Ishikawa (cell line): ENCODE results near the gene PKNOX2.

Source experiments
- CEBPB ChIP-seq: IDR thresholded peaks from 2 replicates; pipeline ENCODE4 v1.6.1; 2012
- CREB1 ChIP-seq: IDR thresholded peaks from 2 replicates; pipeline ENCODE4 v1.6.1; 2012; ENCODE audit warnings: low read depth
- EGR1 ChIP-seq: IDR thresholded peaks from 2 replicates; pipeline ENCODE4 v1.6.1; 2012
- EP300 ChIP-seq: IDR thresholded peaks from 2 replicates; pipeline ENCODE4 v1.6.1; 2012; ENCODE audit warnings: borderline replicate concordance
- FOXM1 ChIP-seq: IDR thresholded peaks from 2 replicates; pipeline ENCODE4 v1.6.1; 2012; ENCODE audit warnings: low read depth, borderline replicate concordance
- NFIC ChIP-seq: IDR thresholded peaks from 2 replicates; pipeline ENCODE4 v1.6.1; 2012
- RAD21 ChIP-seq: IDR thresholded peaks from 2 replicates; pipeline ENCODE4 v1.6.1; 2012; ENCODE audit warnings: low read depth
- TAF1 ChIP-seq: IDR thresholded peaks from 2 replicates; pipeline ENCODE4 v1.6.1; 2012; ENCODE audit warnings: low read depth, mild to moderate bottlenecking
- TCF12 ChIP-seq: IDR thresholded peaks from 2 replicates; pipeline ENCODE4 v1.6.1; 2012; ENCODE audit warnings: low read depth
- TEAD4 ChIP-seq: IDR thresholded peaks from 2 replicates; pipeline ENCODE4 v1.6.1; 2012
- YY1 ChIP-seq: IDR thresholded peaks from 2 replicates; pipeline ENCODE4 v1.6.1; 2012; ENCODE audit warnings: low read depth
- ZBTB7A ChIP-seq: IDR thresholded peaks from 2 replicates; pipeline ENCODE4 v1.6.1; 2012; ENCODE audit warnings: low read depth
- TF ChIP-seq, protein P1 (sequence below): IDR thresholded peaks from 2 replicates; pipeline ENCODE4 v1.6.1; 2012
- TF ChIP-seq, protein P2 (sequence below): IDR thresholded peaks from 2 replicates; pipeline ENCODE4 v1.6.1; 2012
- TF ChIP-seq, protein P3 (sequence below): IDR thresholded peaks from 2 replicates; pipeline ENCODE4 v1.6.1; 2012; ENCODE audit warnings: low read depth, mild to moderate bottlenecking

The PKNOX2 gene

DNA sequence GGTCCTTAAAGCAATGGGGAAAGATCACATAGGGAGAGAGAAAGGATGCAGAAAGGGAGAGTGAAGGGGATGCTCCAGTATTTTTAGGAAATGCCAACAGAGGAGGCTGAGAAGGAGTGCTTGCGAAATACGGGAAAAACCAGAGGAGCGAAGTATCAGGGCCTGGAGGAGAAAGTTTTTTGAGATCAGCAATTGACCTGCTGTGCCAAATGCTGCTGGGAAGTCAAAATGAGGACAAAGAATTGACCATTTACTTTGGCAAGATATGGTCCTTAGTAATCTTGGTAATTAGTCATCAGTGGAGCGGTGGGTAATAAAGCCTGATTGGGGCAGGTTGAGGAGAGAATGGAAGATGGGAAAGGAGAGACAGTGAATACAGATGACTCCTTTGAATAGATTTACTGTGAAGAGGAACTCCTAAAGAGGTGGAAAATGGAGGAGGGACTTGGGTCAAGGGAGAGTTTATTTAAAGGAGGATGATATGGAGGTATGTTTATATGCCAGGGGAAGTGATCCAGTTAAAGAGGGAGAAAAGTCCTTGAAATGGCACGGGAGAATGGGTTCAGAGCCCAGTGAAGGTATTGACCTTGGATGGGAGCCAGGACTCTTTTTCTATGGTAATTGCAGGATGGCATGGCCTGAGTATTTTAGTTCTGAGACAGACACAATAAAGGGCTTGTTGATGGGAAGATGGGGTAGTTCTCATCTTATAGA lies 111.5 kb downstream of the PKNOX2 start:
- TF ChIP-seq CREB1, result no peak
- TF ChIP-seq, protein P1, sequence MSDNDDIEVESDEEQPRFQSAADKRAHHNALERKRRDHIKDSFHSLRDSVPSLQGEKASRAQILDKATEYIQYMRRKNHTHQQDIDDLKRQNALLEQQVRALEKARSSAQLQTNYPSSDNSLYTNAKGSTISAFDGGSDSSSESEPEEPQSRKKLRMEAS, result no peak
- no peak for TF ChIP-seq EGR1
- TF ChIP-seq TEAD4, result no peak
- TF ChIP-seq ZBTB7A, result no peak
- TF ChIP-seq, protein P2, sequence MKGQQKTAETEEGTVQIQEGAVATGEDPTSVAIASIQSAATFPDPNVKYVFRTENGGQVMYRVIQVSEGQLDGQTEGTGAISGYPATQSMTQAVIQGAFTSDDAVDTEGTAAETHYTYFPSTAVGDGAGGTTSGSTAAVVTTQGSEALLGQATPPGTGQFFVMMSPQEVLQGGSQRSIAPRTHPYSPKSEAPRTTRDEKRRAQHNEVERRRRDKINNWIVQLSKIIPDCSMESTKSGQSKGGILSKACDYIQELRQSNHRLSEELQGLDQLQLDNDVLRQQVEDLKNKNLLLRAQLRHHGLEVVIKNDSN, result no peak
- TF ChIP-seq YY1, result no peak
- TF ChIP-seq FOXM1, result no peak

DNA sequence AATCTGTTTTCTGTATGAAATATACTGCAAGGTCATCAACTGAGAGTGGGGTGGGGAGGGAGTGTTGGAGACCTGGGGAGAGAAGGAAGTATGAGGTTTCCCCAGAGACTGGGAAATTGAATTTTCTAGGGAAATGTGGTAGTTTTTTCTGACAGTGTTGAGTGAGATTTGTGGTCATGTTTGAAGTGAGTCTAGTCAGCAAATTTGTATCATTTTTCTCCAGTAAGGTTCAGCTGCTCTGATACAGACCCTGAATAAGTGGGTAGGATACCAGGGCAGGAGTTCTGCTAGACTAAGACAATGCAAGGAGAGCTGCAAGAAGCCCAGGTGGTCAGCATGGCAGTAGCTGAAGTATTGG lies 112.0 kb downstream of the PKNOX2 start:
- TF ChIP-seq, protein P3, sequence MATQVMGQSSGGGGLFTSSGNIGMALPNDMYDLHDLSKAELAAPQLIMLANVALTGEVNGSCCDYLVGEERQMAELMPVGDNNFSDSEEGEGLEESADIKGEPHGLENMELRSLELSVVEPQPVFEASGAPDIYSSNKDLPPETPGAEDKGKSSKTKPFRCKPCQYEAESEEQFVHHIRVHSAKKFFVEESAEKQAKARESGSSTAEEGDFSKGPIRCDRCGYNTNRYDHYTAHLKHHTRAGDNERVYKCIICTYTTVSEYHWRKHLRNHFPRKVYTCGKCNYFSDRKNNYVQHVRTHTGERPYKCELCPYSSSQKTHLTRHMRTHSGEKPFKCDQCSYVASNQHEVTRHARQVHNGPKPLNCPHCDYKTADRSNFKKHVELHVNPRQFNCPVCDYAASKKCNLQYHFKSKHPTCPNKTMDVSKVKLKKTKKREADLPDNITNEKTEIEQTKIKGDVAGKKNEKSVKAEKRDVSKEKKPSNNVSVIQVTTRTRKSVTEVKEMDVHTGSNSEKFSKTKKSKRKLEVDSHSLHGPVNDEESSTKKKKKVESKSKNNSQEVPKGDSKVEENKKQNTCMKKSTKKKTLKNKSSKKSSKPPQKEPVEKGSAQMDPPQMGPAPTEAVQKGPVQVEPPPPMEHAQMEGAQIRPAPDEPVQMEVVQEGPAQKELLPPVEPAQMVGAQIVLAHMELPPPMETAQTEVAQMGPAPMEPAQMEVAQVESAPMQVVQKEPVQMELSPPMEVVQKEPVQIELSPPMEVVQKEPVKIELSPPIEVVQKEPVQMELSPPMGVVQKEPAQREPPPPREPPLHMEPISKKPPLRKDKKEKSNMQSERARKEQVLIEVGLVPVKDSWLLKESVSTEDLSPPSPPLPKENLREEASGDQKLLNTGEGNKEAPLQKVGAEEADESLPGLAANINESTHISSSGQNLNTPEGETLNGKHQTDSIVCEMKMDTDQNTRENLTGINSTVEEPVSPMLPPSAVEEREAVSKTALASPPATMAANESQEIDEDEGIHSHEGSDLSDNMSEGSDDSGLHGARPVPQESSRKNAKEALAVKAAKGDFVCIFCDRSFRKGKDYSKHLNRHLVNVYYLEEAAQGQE, result no peak
- no peak for TF ChIP-seq CEBPB
- TF ChIP-seq ZBTB7A, result no peak
- no peak for TF ChIP-seq EP300
- no peak for TF ChIP-seq NFIC
- TF ChIP-seq FOXM1, result no peak
- TF ChIP-seq TAF1, result no peak
- no peak for TF ChIP-seq RAD21
- TF ChIP-seq, protein P2, result no peak
- TF ChIP-seq EGR1, result no peak
- no peak for TF ChIP-seq CREB1
- TF ChIP-seq TCF12, result no peak

DNA sequence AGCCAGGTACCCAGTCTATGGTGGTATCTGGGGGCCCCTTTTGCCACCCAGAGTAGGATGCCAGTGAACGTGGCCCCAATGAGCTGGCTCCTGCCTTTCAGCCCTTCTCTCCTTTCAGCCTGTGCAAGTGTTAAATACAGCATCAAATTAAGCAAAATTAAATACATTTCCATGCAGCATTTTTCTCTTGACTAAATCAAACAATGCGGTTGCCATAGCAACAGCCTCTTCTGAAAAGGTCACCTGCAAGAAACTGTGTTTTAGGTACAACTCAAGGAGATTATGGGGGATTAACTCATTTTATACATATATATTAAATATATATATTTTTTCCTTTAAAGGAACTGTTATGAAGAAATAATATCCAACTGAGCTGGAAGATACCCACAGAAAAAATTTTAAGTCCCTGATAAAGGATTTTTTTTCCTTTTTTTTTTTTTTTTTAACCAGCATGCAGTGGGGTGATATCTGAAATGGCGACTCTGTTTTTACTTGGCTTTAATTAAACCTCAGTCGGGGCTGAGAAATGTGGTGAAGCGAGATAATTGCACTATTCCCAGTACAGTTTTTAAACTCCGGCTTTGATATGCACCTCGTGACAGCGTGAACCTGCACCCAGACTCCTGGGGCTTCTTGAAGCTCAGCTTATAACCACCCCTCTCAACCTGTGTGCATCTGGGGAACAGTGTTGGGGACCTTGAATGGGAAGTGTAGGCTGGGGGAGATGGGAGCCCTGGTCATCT lies 115.3 kb downstream of the PKNOX2 start:
- TF ChIP-seq EGR1 (no peak), TAF1 (no peak), ZBTB7A (no peak), FOXM1 (no peak), CEBPB (no peak), CREB1 (no peak), NFIC (no peak), YY1 (no peak), TCF12 (no peak), EP300 (no peak)
- TF ChIP-seq, protein P1, result no peak
- TF ChIP-seq, protein P2, result no peak
- TF ChIP-seq, protein P3, result no peak

DNA sequence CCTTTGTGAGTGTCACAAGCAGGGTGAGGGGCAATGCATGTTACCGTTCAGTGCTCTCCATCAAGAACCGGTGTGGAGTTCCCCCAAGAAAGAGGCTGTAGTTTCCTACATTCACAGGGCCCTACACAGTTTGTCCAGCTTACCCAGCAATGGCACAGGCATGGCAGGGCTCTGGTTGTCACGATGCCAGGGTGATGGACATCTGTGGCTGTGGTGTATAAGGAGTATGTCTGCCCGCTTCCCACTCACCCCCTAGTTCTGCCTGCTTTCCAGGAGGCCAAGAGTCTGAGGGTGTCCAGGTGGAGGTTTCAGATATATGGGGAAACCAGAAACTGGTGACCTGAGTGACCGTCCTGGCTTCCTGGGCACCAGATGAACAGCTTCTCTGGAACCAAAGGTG lies 116.1 kb downstream of the PKNOX2 start:
- TF ChIP-seq ZBTB7A, result no peak
- no peak for TF ChIP-seq RAD21

DNA sequence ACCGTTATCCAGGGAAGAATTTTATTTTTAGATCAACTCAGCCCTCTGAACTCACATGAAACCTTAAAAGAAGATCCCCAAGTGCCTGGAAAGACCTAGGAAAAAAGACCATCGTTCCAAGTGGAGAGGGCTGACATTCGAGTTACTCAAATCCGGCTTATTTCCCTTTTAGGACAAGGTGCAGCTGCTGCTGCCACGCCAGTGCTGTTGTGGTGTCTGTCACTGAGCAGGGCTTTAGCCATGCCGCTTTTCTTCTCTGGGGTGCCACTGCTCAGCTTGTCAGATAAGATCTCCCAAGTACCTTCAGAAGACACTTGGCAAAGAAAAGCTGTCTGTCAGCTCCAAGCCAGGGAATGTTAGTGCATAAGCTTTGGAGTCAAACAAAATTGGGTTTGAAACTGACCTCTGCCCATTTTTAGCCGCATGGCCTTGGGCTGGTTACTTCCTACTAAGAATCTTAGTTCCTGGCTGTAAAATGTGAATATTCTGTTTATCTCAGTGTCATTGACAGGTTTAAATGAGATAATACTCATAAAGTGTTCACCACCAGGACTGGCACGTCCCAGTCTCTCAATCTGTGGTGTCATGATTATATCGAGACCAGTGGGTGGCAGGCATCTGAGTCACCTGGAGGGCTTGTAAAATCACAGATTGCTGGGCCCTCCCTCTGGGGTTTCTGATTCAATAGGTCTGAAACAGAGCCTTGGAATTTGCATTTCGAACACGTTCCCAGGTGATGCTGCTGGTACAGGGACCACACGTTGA lies 117.5 kb downstream of the PKNOX2 start:
- TF ChIP-seq, protein P1, result no peak
- TF ChIP-seq NFIC (no peak), EGR1 (no peak), RAD21 (no peak), EP300 (no peak), CREB1 (no peak), TCF12 (no peak), TEAD4 (no peak)
- TF ChIP-seq, protein P2, result no peak
